ENCODE measurements around the gene DESI2. TPM values are rescaled to one million over a fixed set of nuclear protein-coding genes. Genes with fewer than 3 reads are reported as not detected.
"Not testable (repeated sequence)": the region's sequence is repeated elsewhere in the genome, so short reads cannot be mapped to it uniquely, and the experiment has no call there.

The DESI2 gene
- total RNA-seq, 4 donors from 2014 or later = 38.5 to 56.3 (median 41.1) TPM

DNA sequence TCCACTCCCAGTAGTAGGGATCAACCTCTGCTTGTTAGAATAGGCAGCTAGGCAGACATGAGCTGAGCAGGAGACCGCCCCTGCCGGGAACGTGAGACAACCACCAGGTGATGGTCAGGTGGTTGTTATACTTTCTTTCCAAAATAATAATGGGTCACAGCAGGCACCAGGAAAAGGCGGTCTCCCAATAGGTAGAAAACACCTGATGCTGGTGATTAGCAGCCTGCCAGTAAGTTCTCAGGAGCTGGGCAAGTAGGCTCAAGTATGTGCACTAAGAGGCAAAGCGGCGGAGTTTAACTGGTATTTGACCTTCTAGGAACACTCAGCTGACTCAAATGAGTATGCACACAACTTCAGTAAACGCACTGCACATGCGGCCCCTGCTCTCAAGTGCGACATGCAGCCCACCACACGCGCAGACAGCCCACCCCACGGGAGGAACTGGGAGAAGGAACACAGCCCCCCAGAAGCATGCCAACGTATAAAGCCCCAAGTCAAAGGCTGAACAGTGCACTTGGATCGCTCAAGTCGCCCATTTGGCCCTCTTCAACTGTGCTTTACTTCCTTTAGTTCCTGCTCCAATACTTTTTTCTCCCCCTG, 80.0 kb downstream of the DESI2 start:
- Histone ChIP-seq H3K4me3 (no peak overlapping the region), H3K27me3 (no peaks in the 10 kb centered on the region), H3K36me3 (no peaks in the 10 kb centered on the region), H3K27ac (no peak overlapping the region), H3K9me3 (no peaks in the 10 kb centered on the region), H3K4me1 (peaks cover 0 to 18% (median 0%) of the 10 kb centered on the region in 3 donors)
- ATAC-seq = no peak
- TF ChIP-seq EP300 (IDR thresholded peaks at IDR 0.05) = no peak
- no peak for TF ChIP-seq POLR2AphosphoS5 (IDR thresholded peaks at IDR 0.05)
- TF ChIP-seq, protein P1, sequence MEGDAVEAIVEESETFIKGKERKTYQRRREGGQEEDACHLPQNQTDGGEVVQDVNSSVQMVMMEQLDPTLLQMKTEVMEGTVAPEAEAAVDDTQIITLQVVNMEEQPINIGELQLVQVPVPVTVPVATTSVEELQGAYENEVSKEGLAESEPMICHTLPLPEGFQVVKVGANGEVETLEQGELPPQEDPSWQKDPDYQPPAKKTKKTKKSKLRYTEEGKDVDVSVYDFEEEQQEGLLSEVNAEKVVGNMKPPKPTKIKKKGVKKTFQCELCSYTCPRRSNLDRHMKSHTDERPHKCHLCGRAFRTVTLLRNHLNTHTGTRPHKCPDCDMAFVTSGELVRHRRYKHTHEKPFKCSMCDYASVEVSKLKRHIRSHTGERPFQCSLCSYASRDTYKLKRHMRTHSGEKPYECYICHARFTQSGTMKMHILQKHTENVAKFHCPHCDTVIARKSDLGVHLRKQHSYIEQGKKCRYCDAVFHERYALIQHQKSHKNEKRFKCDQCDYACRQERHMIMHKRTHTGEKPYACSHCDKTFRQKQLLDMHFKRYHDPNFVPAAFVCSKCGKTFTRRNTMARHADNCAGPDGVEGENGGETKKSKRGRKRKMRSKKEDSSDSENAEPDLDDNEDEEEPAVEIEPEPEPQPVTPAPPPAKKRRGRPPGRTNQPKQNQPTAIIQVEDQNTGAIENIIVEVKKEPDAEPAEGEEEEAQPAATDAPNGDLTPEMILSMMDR (IDR thresholded peaks at IDR 0.05) = no peak
- TF ChIP-seq POLR2A (IDR thresholded peaks at IDR 0.05) = no peak
- 92% methylated on average over 4 to 8 of the region's 15 CpGs for WGBS, 2 donors (ENCODE audit: low coverage in 1 of 2)

GRCh38 chr1:244735404-244735803, 82.5 kb downstream of the DESI2 start:
- WGBS, 2 donors (ENCODE audit: low coverage in 1 of 2) = 80 to 93% methylated on average over 1 to 3 of the region's 6 CpGs
- no peak overlapping the region for H3K27ac ChIP-seq
- no peaks in the 10 kb centered on the region for H3K36me3 ChIP-seq
- H3K9me3 ChIP-seq = no peaks in the 10 kb centered on the region
- TF ChIP-seq POLR2A (IDR thresholded peaks at IDR 0.05) (no peak), EP300 (IDR thresholded peaks at IDR 0.05) (no peak), POLR2AphosphoS5 (IDR thresholded peaks at IDR 0.05) (no peak)
- TF ChIP-seq, protein P1 (IDR thresholded peaks at IDR 0.05) = no peak
- ATAC-seq = no peak
- no peak overlapping the region for H3K4me3 ChIP-seq
- peaks cover 0 to 7% (median 0%) of the 10 kb centered on the region in 3 donors for H3K4me1 ChIP-seq
- no peaks in the 10 kb centered on the region for H3K27me3 ChIP-seq

DNA sequence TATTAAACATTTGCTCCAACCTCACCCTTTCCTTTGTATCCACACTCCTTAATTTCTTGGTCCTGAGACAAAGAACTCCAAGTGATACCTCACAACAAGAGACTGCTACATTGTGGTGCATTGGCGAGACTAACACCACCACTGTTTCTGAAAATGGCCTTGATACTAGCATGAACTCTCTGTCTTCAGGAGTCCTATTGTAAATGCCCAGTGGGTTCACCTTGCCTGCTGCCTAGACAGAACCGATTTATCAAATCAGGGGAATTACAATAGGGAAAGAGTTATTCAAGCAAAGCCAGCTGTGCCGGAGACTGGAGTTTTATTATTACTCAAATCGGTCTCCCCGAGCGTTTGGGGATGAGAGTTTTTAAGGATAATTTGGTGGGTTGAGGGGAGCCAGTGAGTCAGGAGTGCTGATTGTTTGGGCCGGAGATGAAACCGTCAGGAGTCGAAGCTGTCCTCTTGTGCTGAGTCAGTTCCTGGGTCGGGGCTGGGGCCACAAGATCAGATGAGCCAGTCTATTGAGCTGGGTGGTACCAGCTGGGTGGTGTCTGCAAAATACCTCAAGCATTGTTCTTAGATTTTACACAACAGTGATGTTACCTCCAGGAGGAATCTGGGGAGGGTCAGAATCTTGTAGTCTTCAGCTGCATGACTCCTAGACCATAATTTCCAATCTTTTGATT, 83.1 kb downstream of the DESI2 start:
- no peak for ATAC-seq
- Histone ChIP-seq H3K27ac (no peak overlapping the region), H3K9me3 (no peaks in the 10 kb centered on the region), H3K27me3 (no peaks in the 10 kb centered on the region), H3K36me3 (no peaks in the 10 kb centered on the region), H3K4me3 (no peak overlapping the region), H3K4me1 (peaks cover 0 to 1% (median 0%) of the 10 kb centered on the region in 3 donors)
- 89 to 93% methylated on average over 7 to 10 of the region's 10 CpGs for WGBS, 2 donors (ENCODE audit: low coverage in 1 of 2)
- TF ChIP-seq EP300 (IDR thresholded peaks at IDR 0.05) (no peak), POLR2AphosphoS5 (IDR thresholded peaks at IDR 0.05) (no peak), POLR2A (IDR thresholded peaks at IDR 0.05) (no peak)
- TF ChIP-seq, protein P1 (IDR thresholded peaks at IDR 0.05) = no peak

DNA sequence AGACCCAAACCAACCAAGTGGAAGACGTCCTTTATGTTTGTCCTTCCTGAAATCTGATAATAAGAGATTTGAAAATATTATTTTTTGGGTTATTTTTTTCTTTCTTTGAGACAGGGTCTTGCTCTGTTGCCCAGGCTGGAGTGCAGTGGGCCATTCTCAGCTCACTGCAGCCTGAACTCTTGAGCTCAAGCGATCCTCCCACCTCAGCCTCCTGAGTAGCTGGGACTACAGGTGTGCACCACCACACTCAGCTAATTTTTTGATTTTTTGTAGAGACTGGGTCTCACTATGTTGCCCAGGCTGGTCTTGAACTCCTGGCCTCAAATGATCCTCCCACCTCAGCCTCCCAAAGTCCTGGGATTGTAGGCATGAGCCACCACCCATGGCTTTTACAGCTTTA, 86.2 kb downstream of the DESI2 start:
- ATAC-seq, H3K4me3 ChIP-seq, H3K27me3 ChIP-seq, H3K4me1 ChIP-seq, H3K36me3 ChIP-seq, H3K27ac ChIP-seq, H3K9me3 ChIP-seq: not testable (repeated sequence)
- 73 to 90% methylated on average over 1 to 2 of the region's 2 CpGs for WGBS, 2 donors (ENCODE audit: low coverage in 1 of 2)

DNA sequence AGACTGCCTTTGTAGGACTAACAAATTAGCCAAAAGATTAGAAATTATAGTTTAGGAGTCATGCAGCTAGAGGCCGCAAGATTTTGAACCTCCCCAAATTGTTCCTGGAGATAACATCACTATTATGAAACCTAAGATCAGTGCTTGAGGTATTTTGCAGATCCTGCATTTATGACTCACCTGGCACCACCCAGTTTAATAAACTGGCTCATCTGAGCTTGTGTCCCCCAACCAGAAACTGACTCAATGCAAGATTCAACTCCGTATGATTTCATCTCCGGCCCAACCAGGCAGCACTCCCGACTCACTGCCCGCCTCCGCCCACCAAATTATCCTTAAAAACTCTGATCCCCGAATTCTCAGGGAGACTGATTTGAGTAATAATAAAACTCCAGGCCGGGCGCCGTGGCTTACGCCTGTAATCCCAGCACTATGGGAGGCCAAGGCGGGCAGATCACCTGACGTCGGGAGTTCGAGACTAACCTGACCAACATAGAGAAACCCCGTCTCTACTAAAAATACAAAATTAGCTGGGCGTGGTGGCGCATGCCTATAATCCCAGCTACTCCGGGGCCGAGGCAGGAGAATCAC, 87.2 kb downstream of the DESI2 start:
- H3K4me3 ChIP-seq, H3K27me3 ChIP-seq, H3K36me3 ChIP-seq, H3K4me1 ChIP-seq, H3K27ac ChIP-seq, ATAC-seq, H3K9me3 ChIP-seq: not testable (repeated sequence)
- 88 to 96% methylated on average over 13 to 15 of the region's 20 CpGs for WGBS, 2 donors (ENCODE audit: low coverage in 1 of 2)

- no peak for TF ChIP-seq POLR2A (IDR thresholded peaks at IDR 0.05)
- 82% methylated on average over 5 of the region's 5 CpGs; no CpG with 5 or more reads in 1 of the 2 donors for WGBS, 2 donors (ENCODE audit: low coverage in 1 of 2)
- no peaks in the 10 kb centered on the region for H3K27me3 ChIP-seq
- H3K9me3 ChIP-seq = no peaks in the 10 kb centered on the region
- ATAC-seq = no peak
- H3K4me3 ChIP-seq = no peak overlapping the region
- H3K4me1 ChIP-seq = no peaks in the 10 kb centered on the region
- no peaks in the 10 kb centered on the region for H3K36me3 ChIP-seq
- H3K27ac ChIP-seq = no peak overlapping the region
Observed at GRCh38 chr1:244741692-244742091, 88.8 kb downstream of the DESI2 start.

Data from gastroesophageal sphincter (tissue), 4 donors.